Ovary (tissue), 3 donors: Measurements from ENCODE around the gene MED23.

Experiments
- CTCF ChIP-seq, 3 donors: fragments of 450-650 bp in 2 of 3; fragments of 200-600 bp in 1 of 3; IDR thresholded peaks; one replicate each; pipeline versions ENCODE4 v1.5.1 to v1.8.0; 2016 to 2022; ENCODE audit warnings: antibody characterized with exemption in 3 of 3, mild to moderate bottlenecking in 1 of 3
- EP300 ChIP-seq: sonication (generic); formaldehyde crosslinking; IDR thresholded peaks from one replicate; pipeline ENCODE4 v1.6.1; 2017; ENCODE audit warnings: antibody characterized with exemption
- POLR2A ChIP-seq: fragments of 450-650 bp; IDR thresholded peaks from one replicate; pipeline ENCODE4 v1.6.1; 2017; ENCODE audit warnings: antibody characterized with exemption, mild to moderate bottlenecking, moderate library complexity
- donor health status: DM: no; HTN: no; CAD: no.

- no peak for TF ChIP-seq CTCF (IDR thresholded peaks at IDR 0.05)
- no peak for TF ChIP-seq POLR2A
- TF ChIP-seq EP300, result no peak
These were observed 52.1 kb downstream of the MED23 start for GRCh38 chr6:131575834-131576478.
